NCI-H2107 (cell line): ENCODE results near the gene SLC13A2.

Experiments used
- DNase-seq: peaks from one replicate; lab custom pipeline; 2025; lab: John Stamatoyannopoulos, UW

Gene SLC13A2

DNA sequence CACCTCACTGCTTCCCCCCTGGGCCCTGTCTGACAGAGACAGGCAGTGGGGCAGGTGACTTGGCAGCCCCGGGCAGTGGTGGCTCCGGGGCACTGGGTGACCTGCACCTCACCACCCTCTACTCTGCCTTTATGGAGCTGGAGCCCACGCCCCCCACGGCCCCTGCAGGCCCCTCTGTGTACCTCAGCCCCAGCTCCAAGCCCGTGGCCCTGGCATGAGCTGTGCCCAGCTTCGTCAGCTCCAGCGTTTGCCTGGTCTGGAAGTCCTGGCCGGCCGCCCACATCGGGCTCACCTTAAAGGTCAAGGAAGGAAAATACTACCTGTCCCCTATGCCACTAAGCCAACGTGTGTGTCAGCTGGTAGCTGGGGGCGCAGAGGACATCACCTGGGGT lies 63.8 kb downstream of the SLC13A2 start:
- DNase-seq = no peak

DNA sequence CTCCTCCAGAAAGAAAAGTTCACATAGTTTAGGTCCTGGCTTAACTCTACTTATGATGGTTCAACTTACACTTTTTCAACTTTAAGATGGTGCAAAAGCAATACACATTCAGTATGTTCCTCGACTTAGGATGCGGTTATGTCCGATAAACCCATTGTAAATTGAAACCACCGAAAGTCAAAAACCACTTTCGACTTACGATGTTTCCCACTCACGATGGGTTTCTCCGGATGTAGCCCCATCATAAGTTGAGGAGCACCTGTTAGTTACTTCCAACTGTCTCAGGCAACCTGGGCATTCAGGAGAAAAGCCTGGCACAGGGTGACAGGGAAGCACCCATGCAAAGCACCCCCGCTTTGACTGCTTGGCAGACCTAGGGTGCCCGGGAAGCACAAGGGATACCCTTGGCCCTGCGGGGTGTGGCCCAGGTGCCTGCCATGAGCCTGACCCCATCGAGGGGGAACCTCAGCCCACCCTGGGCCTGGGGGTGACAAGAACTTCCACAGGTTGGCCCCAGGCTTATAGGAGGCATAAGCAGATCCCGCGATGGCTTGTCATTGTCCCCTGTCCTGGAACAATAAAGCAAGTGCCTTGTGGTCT lies 65.0 kb downstream of the SLC13A2 start:
- no peak for DNase-seq

DNA sequence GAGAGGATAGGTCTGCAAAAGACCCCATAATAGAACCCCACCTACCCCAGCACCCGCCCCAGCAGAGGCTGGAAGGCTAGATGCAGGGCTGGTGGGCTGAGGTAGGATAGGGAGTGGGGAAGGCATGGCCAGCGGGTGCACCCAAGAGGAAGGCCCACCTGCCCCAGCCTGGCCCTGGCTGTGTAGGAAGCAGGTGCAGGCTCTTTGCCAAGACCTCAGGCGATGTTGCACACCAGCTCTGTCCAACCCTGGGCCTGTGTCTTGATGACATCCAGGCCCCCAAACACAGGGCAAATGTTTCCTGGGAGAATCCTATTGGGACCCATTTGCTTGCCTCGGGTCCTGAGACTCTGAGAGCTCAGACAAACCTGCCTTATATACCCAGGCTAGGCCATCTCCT lies 66.8 kb downstream of the SLC13A2 start:
- no peak for DNase-seq

DNA sequence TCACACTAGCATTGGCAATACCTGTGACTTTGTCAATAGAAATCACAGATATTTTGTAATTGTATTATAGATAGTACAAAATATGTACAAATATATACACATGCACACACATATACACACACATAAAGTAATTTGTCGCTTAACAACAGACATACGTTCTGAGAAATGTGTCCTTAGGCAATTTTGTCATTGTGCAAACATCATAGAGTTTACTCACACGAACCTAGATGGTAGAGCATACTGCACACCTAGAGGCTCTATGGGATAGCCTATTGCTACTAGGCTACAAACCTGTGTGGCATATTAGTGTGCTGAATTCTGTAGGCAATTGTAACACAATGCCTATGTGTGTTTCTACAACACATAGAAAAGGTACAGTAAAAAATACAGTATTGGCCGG lies 68.0 kb downstream of the SLC13A2 start:
- no peak for DNase-seq

DNA sequence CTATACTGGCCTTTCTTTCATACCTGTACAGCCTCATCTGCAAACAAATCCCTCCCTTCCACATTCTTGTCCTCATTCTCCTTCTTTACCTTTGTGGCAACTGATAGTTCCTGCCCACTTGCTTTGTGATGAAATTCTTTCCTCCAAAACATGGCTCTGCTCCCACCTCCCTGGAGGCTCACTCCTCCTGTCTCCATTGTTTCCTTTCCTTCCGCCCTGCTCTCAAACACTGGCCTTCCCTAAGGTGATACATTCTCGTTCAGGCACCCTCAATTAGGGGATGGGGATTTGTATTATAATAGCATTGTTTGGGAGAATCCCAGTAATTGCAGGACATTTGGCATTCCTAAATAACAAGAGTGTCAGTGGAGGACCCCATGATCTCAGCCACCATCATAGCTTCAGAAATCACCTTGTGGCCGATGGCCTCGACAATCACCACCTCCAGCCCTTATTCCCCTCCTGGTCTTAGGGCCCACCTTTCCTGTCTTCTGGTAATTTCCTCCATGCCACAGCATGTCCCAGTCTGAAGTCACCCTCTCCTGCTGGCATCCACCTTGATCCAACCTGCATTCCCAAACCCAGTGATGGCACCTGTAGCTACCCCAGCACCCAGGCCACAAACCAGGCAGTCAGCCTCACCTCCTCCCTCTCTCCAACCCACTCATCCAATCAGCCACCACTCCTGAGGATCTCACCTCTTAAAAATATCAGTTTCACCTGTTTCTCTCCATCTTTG lies 71.1 kb downstream of the SLC13A2 start:
- no peak for DNase-seq

DNA sequence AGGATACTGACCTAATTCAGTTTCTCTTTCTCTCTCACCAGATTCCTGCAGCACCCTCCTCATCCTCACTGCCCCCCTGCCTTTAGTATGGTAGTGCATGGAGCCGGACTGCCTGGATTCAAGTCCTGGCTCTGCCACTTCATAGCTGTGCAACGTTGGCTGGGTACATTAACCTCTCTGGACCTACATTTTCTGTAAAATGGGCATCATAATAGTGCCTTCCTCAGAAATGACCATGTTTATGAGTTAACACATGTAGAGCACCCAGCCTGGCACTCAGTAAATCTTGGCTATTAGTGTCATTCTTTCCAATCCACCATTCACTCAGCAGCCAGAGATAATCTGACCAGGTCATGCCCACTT lies 71.7 kb downstream of the SLC13A2 start:
- DNase-seq = no peak

DNA sequence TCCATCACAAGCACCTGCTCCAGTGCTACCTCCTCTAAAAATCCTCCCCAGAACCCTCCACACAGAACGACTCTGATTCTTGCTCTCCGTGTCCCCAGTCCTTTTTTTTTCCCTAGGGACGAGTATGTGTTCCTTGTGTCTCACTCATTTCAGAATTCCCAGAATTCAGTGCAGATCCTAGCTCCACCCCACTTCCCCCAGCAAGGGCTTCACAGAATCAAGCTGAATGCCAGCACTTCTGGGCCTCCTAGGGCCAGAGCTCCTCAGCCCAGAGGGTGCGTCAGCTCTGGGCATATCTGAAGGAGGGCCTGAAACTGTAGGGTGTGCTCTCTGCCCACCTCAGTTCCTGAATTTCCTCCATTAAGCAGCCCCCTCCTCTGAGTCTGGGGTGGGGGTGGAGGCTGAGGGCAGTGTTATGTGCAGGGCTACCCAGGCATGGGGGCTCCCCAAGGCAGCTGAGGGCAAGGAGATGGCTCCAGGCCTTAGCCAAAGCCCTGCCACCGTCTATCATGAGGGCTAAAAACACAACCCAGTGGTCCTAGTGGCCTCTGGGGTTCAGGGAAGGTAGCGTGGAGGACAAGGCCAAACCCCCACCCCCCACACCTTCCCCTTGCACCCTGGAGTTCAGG lies 72.5 kb downstream of the SLC13A2 start:
- no peak for DNase-seq

DNA sequence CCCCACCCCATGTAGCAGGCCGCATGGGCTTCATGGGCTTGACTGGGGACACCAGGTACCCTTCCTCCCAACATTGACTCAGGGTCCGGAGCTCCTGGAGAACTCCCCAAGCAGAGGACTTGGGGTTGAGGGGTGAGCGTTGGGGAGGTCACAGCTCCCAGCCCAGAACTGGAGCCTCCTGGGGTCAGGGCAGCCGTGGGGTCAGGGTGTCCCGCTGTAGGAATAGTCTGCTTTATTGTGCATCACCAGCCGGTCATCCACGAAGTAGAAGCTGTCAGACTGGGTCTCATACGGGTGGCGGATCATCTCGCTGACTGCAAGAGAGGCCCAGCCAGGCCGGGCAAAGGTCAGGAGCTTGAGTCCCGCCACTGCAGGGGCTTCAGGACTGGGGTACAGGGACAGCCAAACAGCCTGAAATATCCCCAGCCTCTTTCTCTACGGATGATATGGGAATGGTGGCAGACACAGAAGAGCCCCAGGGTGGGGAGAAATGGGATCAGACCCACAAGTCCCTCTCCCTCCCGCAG lies 73.7 kb downstream of the SLC13A2 start:
- no peak for DNase-seq
